Colonic mucosa (tissue), 4 donors: ENCODE measurements around the gene ZNF341. TPM values are rescaled to one million over a fixed set of nuclear protein-coding genes. Genes with fewer than 3 reads are reported as not detected.

Experiments
- DNase-seq: peaks from one replicate; pipeline ENCODE4 v3.0.0-alpha.2; 2020
- H3K27ac ChIP-seq: fragments of 200-600 bp; one replicate; pipeline ENCODE4 v1.8.0; 2021
- H3K27me3 ChIP-seq: fragments of 200-600 bp; one replicate; pipeline ENCODE4 v1.8.0; 2021
- H3K36me3 ChIP-seq: fragments of 200-600 bp; one replicate; pipeline ENCODE4 v1.8.0; 2021
- H3K4me1 ChIP-seq: fragments of 200-600 bp; one replicate; pipeline ENCODE4 v1.8.0; 2021; ENCODE audit warnings: mild to moderate bottlenecking
- H3K4me3 ChIP-seq: fragments of 200-600 bp; one replicate; pipeline ENCODE4 v1.8.0; 2021
- H3K9ac ChIP-seq, 2 donors: one replicate each; pipeline ENCODE4 v1.7.0; 2013; ENCODE audit warnings: control low read depth in 2 of 2, low read depth in 2 of 2, low read length in 2 of 2
- H3K9me3 ChIP-seq: fragments of 200-600 bp; one replicate; pipeline ENCODE4 v1.8.0; 2021
- intact Hi-C: fragments of 100-400 bp; cut with DNase I; formaldehyde crosslinking; loops from one replicate; pipeline ENCODE4 v1.14.1; 2022
- total RNA-seq, 2 donors: library from RNA; stranded (reverse); fragmentation: NEBNext Ultra II Directional in 1 of 2; extraction: Animal tissue kit (Norgen Biotek cat#: 25700) in 1 of 2; gene quantifications; one replicate each; pipeline ENCODE4 v1.2.1, GENCODE V29; 2021
- TF ChIP-seq, protein P1 (sequence below): fragments of 200-600 bp; IDR thresholded peaks from one replicate; pipeline ENCODE4 v1.8.0; 2022; ENCODE audit warnings: antibody characterized with exemption, mild to moderate bottlenecking
- donor health status: healthy.
- donor health status: DM: no; HTN: no; CAD: no.
- donor health status: DM: no; HTN: no; CAD: no.

ZNF341 gene
- total RNA-seq, 2 donors from 2014 or later: 2.7 to 6.1 TPM

DNA sequence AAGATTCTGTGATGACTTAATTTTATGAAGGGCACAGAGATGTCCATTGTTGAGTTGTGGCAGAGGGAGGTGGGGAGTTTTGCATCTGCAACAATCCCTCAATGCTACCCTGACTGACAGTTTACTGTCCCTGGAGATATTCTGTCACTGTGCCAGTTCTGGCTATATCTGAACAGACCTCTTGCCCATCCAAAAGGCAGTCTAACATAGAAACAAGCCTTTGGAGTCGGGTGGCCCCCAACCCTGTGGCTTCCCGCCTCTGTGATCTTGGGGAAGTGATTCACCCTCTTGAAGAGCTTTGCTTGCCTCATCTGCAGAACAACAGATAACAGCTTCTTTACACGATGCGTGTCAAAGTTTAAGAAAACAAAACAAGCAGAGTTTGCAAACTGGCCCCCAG lies 41.8 kb upstream of the ZNF341 start:
- Histone ChIP-seq H3K27ac (no peak overlapping the region), H3K36me3 (no peaks in the 10 kb centered on the region), H3K4me3 (no peak overlapping the region), H3K9me3 (no peaks in the 10 kb centered on the region), H3K4me1 (peaks cover 10% of the 10 kb centered on the region), H3K27me3 (no peaks in the 10 kb centered on the region), H3K9ac (no peak overlapping the region)
- intact Hi-C loops: no loop called here
- no peak for DNase-seq
- TF ChIP-seq, protein P1, sequence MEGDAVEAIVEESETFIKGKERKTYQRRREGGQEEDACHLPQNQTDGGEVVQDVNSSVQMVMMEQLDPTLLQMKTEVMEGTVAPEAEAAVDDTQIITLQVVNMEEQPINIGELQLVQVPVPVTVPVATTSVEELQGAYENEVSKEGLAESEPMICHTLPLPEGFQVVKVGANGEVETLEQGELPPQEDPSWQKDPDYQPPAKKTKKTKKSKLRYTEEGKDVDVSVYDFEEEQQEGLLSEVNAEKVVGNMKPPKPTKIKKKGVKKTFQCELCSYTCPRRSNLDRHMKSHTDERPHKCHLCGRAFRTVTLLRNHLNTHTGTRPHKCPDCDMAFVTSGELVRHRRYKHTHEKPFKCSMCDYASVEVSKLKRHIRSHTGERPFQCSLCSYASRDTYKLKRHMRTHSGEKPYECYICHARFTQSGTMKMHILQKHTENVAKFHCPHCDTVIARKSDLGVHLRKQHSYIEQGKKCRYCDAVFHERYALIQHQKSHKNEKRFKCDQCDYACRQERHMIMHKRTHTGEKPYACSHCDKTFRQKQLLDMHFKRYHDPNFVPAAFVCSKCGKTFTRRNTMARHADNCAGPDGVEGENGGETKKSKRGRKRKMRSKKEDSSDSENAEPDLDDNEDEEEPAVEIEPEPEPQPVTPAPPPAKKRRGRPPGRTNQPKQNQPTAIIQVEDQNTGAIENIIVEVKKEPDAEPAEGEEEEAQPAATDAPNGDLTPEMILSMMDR: no peak

DNA sequence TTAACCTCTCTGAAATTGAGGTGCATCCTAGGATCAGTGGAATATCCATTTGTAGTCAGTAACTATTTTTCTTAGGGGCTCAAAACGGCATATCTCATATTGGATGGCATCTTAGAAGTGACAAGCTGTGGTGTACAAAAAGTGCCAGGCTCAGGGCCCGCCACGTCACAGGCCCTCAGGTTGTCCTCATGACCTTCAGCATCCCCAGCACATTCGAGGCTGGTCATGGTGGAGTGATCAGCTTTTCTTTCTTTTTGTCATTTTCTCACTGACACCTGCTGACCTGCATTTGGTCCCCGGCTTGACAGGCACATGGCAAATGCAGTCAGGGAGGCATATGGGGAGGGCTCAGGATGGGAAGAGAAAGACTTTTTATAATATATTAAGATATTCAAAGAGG lies 38.5 kb upstream of the ZNF341 start:
- intact Hi-C loops: no loop called here
- Histone ChIP-seq H3K4me1 (no peaks in the 10 kb centered on the region), H3K9ac (no peak overlapping the region), H3K27ac (no peak overlapping the region), H3K36me3 (no peaks in the 10 kb centered on the region), H3K4me3 (no peak overlapping the region), H3K9me3 (no peaks in the 10 kb centered on the region), H3K27me3 (no peaks in the 10 kb centered on the region)
- TF ChIP-seq, protein P1: no peak
- no peak for DNase-seq

DNA sequence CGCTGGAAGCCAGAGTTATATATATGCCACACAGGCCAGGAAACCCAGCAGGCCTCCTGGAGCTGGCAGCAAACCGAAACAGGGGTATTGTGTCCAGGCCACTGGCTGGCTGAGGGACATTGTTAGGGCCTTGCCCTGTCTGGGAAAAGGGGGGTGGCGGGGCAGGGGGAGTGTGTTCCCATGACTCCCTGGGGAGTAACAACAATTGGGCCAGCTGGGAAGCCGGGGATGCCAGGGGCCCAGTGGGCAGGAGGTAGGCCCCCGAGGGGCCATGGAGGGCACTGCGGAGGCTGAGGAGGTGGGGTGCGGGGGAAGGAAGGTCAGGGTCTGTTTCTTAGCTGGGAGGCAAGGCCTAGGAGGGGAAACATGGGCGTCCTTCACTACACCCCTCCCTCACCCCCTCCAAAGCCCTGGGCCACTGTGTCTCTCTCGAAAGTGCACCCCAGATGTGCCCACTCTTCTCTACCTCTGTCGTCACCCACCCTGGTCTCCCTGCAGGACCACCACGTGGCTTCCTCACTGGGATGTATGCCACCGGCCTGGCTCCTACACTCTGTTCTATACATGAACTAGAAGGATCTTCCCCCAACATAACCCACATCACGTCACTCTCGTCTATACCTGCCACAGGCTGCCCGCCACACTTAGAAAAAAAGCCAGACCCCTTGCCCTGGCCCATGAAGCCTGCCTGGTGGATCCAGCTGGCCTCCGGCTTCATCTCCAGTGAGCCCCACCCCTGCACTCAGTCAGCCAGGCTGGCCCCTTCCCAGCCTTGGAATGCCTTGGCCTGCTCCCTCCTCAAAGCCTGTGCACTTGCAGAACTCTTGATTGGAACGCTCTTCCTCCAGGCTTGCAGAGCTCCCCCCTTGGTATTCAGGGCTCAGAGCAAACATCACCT lies 37.8 kb upstream of the ZNF341 start:
- TF ChIP-seq, protein P1: no peak
- H3K4me3 ChIP-seq: no peak overlapping the region
- H3K4me1 ChIP-seq: no peaks in the 10 kb centered on the region
- H3K9ac ChIP-seq: no peak overlapping the region
- H3K9me3 ChIP-seq: no peaks in the 10 kb centered on the region
- no peaks in the 10 kb centered on the region for H3K27me3 ChIP-seq
- peak; percentile 41 for DNase-seq
- H3K27ac ChIP-seq: no peak overlapping the region
- H3K36me3 ChIP-seq: no peaks in the 10 kb centered on the region
- intact Hi-C loops: no loop called here

DNA sequence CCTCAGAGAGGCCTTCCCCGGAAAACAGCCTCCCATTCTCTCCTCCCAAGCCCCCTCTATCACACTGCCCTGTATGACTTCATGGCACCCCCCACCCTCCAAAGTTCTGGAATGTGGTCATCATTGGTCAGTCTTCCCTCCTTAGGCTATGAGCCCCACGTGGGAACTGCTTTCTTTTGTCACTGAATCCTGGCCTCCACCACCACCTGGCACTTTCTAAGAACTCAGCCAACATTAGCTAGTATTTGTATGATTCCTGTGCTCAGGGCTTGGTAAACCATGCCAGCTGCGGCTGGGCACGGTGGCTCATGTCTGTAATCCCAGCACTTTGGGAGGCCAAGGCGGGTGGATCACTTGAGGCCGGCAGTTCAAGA lies 37.2 kb upstream of the ZNF341 start:
- Histone ChIP-seq H3K9me3 (no peaks in the 10 kb centered on the region), H3K4me3 (no peak overlapping the region), H3K27me3 (no peaks in the 10 kb centered on the region), H3K4me1 (no peaks in the 10 kb centered on the region), H3K36me3 (no peaks in the 10 kb centered on the region), H3K9ac (no peak overlapping the region), H3K27ac (no peak overlapping the region)
- intact Hi-C loops: no loop called here
- DNase-seq: no peak
- TF ChIP-seq, protein P1: no peak

DNA sequence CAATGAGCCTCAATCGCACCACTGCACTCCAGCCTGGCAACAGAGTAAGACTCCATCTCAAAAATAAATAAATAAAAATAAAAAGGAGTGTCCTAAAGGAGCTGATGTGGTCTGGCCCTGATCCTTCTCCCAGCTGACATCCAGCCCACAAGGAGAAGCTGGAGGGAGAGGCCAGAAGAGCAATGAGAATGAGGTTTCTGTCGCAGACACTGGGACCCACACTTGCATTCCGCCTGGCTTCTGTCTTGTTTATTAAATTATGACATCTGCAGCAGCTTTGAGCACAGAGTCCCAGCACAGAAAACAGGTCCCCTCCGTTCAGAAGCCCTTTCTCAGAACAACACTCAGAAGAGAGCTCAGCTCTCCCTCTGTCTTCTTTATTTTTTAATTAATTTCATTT lies 35.3 kb upstream of the ZNF341 start:
- H3K27me3 ChIP-seq: no peaks in the 10 kb centered on the region
- no peak for DNase-seq
- H3K4me3 ChIP-seq: no peak overlapping the region
- no peaks in the 10 kb centered on the region for H3K9me3 ChIP-seq
- no peaks in the 10 kb centered on the region for H3K36me3 ChIP-seq
- no peaks in the 10 kb centered on the region for H3K4me1 ChIP-seq
- no peak overlapping the region for H3K9ac ChIP-seq
- no peak overlapping the region for H3K27ac ChIP-seq
- TF ChIP-seq, protein P1: no peak
- intact Hi-C loops: no loop called here
